Endothelial cell of umbilical vein (primary cell): ENCODE measurements around the gene EDA.

ENCODE experiments used
- EZH2 ChIP-seq: IDR thresholded peaks from 2 replicates; pipeline ENCODE4 v1.6.1; 2012; ENCODE audit warnings: borderline replicate concordance, low read depth, mild to moderate bottlenecking, moderate library complexity, low read length, inconsistent platforms; ENCODE audit not compliant: severe bottlenecking
- GATA2 ChIP-seq: IDR thresholded peaks from 2 replicates; pipeline ENCODE4 v1.7.0; 2011; ENCODE audit warnings: low read depth, mild to moderate bottlenecking, moderate library complexity, mixed read lengths, low read length; ENCODE audit not compliant: insufficient read length, insufficient read depth
- JUN ChIP-seq: IDR thresholded peaks from 2 replicates; pipeline ENCODE4 v1.6.1; 2011; ENCODE audit warnings: borderline replicate concordance, low read depth; ENCODE audit not compliant: insufficient read length, insufficient read depth
- MYC ChIP-seq: IDR thresholded peaks from one replicate; pipeline ENCODE4 v1.6.1; 2011; ENCODE audit warnings: mild to moderate bottlenecking, low read depth, low read length
- POLR2A ChIP-seq: IDR thresholded peaks from 2 replicates; pipeline ENCODE4 v1.6.1; 2012; ENCODE audit warnings: low read depth, mild to moderate bottlenecking, control low read depth, low read length
- POLR2AphosphoS5 ChIP-seq: IDR thresholded peaks from 2 replicates; pipeline ENCODE4 v1.6.1; 2012; ENCODE audit warnings: low read depth, mild to moderate bottlenecking, control low read depth, low read length, moderate library complexity; ENCODE audit not compliant: insufficient read depth
- TF ChIP-seq, protein P1 (sequence below), 2 donors: IDR thresholded peaks; 1 replicate in 1 of 2; 2 replicates in 1 of 2; pipeline ENCODE4 v1.5.1; 2011; ENCODE audit warnings: low read length in 2 of 2, mild to moderate bottlenecking in 2 of 2, moderate library complexity in 2 of 2, control low read depth in 1 of 2, inconsistent platforms in 1 of 2, low read depth in 1 of 2; ENCODE audit not compliant: insufficient read depth in 1 of 2; ENCODE audit errors: extremely low read depth in 1 of 2
- TF ChIP-seq, protein P2 (sequence below): IDR thresholded peaks from 2 replicates; pipeline ENCODE4 v1.6.1; 2011; ENCODE audit not compliant: insufficient read depth, insufficient read length

DNA sequence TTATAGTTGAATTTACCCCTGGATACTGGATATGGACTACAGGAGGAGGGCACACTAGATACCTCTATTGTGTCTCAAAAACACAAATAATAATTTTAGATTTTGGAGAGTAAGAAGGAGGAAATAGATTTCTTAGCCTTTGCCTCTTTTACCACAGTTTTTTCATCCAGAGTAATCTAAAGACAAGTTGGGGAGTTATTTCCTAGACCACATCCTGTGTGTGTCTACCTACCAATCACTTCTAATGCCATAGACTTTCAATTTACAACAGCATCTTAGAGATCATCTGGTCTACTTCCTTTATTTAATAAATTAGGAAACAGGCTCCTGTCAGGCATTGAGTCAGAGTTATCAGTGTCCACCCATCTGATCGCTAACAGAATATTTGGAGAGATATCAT, 191.5 kb downstream of the EDA start:
- no peak for TF ChIP-seq POLR2A
- TF ChIP-seq POLR2AphosphoS5, result no peak
- TF ChIP-seq, protein P1, sequence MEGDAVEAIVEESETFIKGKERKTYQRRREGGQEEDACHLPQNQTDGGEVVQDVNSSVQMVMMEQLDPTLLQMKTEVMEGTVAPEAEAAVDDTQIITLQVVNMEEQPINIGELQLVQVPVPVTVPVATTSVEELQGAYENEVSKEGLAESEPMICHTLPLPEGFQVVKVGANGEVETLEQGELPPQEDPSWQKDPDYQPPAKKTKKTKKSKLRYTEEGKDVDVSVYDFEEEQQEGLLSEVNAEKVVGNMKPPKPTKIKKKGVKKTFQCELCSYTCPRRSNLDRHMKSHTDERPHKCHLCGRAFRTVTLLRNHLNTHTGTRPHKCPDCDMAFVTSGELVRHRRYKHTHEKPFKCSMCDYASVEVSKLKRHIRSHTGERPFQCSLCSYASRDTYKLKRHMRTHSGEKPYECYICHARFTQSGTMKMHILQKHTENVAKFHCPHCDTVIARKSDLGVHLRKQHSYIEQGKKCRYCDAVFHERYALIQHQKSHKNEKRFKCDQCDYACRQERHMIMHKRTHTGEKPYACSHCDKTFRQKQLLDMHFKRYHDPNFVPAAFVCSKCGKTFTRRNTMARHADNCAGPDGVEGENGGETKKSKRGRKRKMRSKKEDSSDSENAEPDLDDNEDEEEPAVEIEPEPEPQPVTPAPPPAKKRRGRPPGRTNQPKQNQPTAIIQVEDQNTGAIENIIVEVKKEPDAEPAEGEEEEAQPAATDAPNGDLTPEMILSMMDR (IDR thresholded peaks at IDR 0.05; ENCODE audit: extremely low read depth in 1 of 2, insufficient read depth in 1 of 2, low read depth in 1 of 2, low read length in 2 of 2), result no peak
- TF ChIP-seq GATA2, result no peak
- TF ChIP-seq, protein P2, sequence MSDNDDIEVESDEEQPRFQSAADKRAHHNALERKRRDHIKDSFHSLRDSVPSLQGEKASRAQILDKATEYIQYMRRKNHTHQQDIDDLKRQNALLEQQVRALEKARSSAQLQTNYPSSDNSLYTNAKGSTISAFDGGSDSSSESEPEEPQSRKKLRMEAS, result no peak
- TF ChIP-seq EZH2, result no peak
- no peak for TF ChIP-seq MYC
- TF ChIP-seq JUN, result no peak
